ENCODE data around the gene AIRE.
"Not testable (repeated sequence)": the region's sequence is repeated elsewhere in the genome, so short reads cannot be mapped to it uniquely, and the experiment has no call there.

AIRE gene

DNA sequence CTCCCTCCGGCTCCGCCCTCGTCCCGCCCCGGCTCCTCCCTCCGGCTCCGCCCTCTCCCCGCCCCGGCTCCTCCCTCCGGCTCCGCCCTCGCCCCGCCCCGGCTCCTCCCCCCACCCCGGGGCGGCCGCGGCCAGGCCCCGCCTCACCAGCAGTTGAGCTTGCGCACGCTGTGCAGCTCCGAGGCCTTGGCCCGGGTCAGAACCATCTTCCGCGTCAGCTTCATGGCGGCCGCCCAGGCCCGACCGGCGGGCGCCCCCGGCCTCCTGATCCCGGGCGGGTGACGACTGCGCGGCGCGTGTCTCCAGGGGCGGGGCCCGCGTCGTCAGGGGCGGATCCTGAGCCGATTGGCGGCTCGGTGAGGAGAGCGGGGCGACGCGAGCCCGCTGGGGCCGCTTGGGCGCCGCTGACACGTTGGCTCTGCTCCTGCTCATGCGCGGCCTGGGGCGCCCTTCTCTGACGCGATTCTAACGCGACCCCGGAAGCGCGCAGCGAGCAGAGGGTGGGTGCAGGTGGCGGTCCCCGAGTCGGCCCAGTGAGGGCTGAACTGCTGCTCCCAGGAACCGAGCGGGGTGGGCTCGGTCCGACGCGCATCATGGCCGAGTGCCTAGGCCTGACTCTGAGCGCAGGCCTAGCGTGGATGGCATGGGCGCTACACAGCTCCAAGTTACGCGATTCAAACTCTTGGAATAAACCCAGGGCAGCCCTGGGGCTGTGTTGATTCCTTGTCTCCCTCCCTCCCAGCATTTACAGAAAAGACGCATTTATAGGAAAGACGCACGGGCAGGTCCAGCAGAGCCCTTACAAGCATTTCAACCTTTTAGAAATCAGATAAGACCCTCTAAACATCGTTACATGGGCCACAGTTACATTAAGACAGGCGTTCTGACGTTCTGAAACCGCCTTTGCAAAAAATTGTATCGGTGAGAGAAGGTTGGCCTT is 53.6 kb downstream of the AIRE start, which contains the start of gene CFAP410:
TSS of gene CFAP410 (minus strand) at position 420 of the 940 bp plus-strand sequence. CDS start at position 224, 196 bp downstream.
- DNase-seq (ENCODE audit: insufficient read length) (peak; percentile 98), FAIRE-seq (peak; percentile 87)
- peak; percentile 68 for TF ChIP-seq TAF1 (IDR thresholded peaks at IDR 0.05; ENCODE audit: borderline replicate concordance, low read depth, low read length)
- TF ChIP-seq POLR2A (IDR thresholded peaks at IDR 0.05; ENCODE audit: low read depth, low read length) = peak; percentile 95
- TF ChIP-seq POLR2AphosphoS5 (IDR thresholded peaks at IDR 0.05; ENCODE audit: low read depth, low read length) = peak; percentile 94

- DNase-seq (ENCODE audit: insufficient read length); FAIRE-seq: not testable (repeated sequence)
These were observed 56.2 kb downstream of the AIRE start for GRCh38 chr21:44341726-44342458.

DNA sequence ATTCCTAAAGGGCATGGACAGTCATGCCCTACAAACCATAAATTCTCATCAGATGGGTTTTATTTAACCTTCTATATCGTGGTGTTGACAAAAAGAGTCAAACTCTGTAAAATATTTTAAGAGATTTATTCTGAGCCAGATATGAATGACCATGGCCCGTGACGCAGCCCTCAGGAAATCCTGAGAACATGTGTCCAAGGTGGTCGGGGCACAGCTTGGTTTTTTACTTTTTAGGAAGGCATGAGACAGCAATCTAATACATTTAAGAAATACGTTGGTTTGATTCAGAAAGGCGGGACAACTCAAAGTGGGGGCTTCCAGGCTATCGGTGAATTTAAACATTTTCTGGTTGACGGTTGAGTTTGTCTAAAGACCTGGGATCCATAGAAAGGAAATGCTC is 57.3 kb downstream of the AIRE start:
- FAIRE-seq; DNase-seq (ENCODE audit: insufficient read length): not testable (repeated sequence)

GRCh38 chr21:44344541-44345183 is 59.0 kb downstream of the AIRE start:
- FAIRE-seq = no peak
- TF ChIP-seq TAF1 (IDR thresholded peaks at IDR 0.05; ENCODE audit: borderline replicate concordance, low read depth, low read length) = no peak
- no peak for TF ChIP-seq POLR2A (IDR thresholded peaks at IDR 0.05; ENCODE audit: low read depth, low read length)
- no peak for TF ChIP-seq POLR2AphosphoS5 (IDR thresholded peaks at IDR 0.05; ENCODE audit: low read depth, low read length)
- no peak for DNase-seq (ENCODE audit: insufficient read length)

DNA sequence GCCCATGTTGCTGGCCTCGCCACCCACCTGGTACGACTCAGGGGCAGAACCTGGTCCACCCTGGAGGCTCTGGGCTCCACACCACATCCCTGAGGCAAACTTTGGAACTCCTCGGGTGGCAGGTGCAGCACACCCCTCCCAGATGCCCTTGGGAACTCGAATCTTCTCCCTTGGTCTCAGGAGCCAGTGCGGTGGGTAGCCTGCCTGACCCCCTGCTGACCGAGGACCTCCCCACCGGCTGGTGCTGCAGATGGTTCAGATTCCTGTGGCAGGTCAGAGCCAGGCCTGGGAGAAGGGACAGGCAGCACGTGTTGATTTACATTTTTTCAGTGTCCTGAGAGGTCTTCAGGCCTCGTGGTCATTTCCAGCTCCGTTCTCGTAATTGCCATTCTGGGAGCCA is 59.8 kb downstream of the AIRE start:
- no peak for DNase-seq (ENCODE audit: insufficient read length)

GRCh38 chr21:44347911-44348451 is 62.3 kb downstream of the AIRE start:
- FAIRE-seq (no peak), DNase-seq (ENCODE audit: insufficient read length) (no peak)
- TF ChIP-seq POLR2A (IDR thresholded peaks at IDR 0.05; ENCODE audit: low read depth, low read length) (no peak), TAF1 (IDR thresholded peaks at IDR 0.05; ENCODE audit: borderline replicate concordance, low read depth, low read length) (no peak), POLR2AphosphoS5 (IDR thresholded peaks at IDR 0.05; ENCODE audit: low read depth, low read length) (no peak)

More for the DNA sequence above, 59.8 kb downstream of the AIRE start:
- FAIRE-seq = no peak
- TF ChIP-seq TAF1 (IDR thresholded peaks at IDR 0.05; ENCODE audit: borderline replicate concordance, low read depth, low read length) = no peak
- no peak for TF ChIP-seq POLR2AphosphoS5 (IDR thresholded peaks at IDR 0.05; ENCODE audit: low read depth, low read length)
